Right lobe of liver (tissue), 4 donors: ENCODE results near the gene SLC35F4.

Experiments
- POLR2A ChIP-seq: fragments of 450-650 bp; IDR thresholded peaks from one replicate; pipeline ENCODE4 v1.6.1; 2017; ENCODE audit warnings: antibody characterized with exemption, mild to moderate bottlenecking
- TF ChIP-seq, protein P1 (sequence below), 4 donors: fragments of 200-600 bp in 3 of 4; fragments of 450-650 bp in 1 of 4; IDR thresholded peaks; one replicate each; pipeline versions ENCODE4 v1.5.1 to v1.8.0; 2016 to 2022; ENCODE audit warnings: antibody characterized with exemption in 4 of 4, mild to moderate bottlenecking in 2 of 4
- donor health status: DM: no; HTN: no; CAD: no.
- donor health status: DM: no; HTN: no; CAD: no.
- donor health status: DM: no; HTN: yes; CAD: no.

DNA sequence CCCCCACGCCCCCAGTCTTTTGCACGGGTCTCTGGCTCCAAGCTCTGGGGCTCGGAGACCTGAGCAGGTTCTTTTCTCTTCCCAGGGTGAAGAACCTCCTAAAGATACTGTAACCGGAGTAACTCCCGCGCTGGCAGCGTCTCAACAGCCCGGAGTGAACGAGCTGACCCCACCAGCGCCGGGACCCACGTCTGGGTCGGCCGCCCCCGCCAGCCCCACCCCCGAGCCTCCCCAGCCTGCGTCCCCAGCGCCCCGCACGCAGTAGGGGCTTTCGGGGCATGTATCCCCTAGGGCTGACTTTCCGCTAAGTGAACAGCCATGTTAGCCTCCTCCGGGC, 858 bp downstream of the SLC35F4 start:
- TF ChIP-seq, protein P1, sequence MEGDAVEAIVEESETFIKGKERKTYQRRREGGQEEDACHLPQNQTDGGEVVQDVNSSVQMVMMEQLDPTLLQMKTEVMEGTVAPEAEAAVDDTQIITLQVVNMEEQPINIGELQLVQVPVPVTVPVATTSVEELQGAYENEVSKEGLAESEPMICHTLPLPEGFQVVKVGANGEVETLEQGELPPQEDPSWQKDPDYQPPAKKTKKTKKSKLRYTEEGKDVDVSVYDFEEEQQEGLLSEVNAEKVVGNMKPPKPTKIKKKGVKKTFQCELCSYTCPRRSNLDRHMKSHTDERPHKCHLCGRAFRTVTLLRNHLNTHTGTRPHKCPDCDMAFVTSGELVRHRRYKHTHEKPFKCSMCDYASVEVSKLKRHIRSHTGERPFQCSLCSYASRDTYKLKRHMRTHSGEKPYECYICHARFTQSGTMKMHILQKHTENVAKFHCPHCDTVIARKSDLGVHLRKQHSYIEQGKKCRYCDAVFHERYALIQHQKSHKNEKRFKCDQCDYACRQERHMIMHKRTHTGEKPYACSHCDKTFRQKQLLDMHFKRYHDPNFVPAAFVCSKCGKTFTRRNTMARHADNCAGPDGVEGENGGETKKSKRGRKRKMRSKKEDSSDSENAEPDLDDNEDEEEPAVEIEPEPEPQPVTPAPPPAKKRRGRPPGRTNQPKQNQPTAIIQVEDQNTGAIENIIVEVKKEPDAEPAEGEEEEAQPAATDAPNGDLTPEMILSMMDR (IDR thresholded peaks at IDR 0.05), result no peak
- TF ChIP-seq POLR2A, result no peak
